NCI-H1436 treated with DMSO at 0.1 percent for 48 hours (cell line): ENCODE results near the gene CDT1.
"Not testable (repeated sequence)": the region's sequence is repeated elsewhere in the genome, so short reads cannot be mapped to it uniquely, and the experiment has no call there.

Experiments
- DNase-seq: peaks from one replicate; lab custom pipeline; 2025; lab: John Stamatoyannopoulos, UW

CDT1 gene

DNA sequence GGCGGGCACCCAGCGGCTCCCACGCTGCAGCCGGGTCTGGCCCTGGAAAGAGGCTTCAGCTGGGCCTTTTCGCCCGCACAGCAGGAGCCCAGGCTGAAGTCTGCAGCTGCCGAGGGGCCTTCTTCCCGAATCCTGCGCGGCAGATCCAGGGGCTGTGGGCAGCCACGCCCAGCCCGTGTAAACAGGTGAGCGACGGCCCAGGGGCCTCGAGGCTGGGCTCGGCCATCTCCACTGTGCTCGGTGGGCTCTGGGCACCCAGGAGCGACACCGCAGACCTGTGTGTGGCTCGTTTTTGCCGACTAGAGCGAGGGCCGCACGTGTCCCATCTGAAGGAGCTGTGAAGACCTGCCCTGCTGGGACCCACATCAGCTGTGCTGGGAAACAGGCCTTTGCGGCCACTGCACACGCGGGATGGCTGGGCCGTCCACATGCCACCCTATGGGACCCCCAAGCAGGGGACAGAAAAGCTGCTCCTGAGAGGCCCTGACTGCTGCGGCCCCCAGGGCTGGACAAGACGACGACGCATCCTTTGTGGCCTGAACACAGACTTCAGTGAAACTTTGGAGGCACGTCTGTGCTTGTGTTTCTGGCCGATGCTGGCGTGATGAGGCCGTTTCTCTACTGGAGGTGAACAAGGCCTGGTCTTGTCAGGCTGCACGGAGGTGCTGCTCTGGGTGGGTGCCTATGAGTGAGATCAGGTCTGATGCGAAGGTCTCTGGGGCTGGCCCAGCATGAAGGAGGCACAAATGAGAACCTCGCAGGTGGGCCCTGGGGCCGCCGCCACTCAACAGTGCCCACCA, 13.3 kb downstream of the CDT1 start:
- DNase-seq: no peak

DNA sequence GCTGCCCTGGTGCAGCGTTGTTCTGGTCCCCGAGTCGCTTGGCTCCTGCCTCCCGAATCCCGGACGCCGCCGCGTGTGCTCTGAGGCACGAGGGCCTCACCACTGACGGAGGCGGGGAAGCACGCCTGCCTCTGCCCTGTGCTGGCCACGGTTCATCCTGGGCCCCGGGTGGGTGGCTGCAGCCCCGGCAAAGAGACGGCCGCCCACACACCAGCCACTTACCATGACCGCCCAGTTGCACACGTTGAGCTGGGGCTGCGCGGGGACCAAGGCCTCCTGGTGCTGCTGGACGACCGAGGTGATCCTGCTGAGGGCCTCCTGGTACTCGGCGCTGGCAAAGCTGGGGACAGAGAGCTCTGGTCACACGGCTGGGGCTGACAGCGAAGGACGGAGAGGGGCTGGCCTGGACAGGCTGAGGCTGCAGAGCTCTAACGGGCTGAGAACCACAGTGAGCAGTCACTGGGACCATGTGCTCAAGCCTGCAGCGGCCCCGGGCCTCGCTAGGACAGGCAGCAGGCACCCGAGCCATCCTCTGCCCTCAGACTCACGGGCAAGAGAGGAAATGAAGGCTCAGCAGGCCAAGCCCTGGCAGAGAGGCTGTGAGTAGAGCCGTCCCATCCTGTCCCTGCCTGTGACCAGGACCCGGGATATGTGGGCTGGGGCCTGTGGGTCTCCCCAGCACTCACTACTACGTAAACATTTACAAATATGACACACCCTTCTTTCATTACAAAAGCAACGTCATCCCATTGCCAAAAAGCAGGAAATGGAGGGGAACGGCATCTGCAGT, 14.4 kb downstream of the CDT1 start:
- no peak for DNase-seq

DNA sequence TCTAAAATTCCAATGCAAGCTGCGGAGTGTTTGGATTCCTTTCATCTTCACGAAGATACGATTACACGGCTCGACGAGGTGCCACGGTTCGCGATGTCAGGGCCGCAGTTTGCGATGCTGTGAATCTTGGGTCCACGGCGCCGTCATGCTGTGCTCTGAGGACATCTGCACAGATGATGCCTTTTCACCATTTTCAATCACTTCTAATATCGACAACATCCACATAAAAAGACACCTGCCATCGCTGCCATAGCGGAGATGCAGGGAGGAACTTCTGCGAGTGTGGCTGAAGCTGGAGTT, 14.9 kb downstream of the CDT1 start:
- DNase-seq: no peak

DNA sequence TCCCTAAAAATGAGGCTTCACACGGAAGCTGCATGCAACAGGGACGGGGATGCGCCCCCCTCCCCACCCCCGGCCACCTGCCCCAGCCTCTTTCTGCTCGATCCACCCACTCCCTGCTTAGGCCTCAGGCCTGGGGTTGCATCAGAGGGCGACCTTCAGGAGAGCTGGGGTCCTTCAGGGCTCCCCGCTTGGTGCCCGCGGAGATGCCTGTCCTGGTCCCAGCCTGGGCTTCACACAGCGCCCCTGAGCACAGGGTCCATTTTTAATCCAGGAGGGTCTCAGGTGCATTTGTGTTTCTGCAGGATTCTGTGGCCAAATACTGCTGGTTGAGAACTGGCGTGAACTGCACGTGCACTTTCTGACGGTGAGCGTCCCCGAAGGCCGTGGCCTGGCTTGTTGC, 15.5 kb downstream of the CDT1 start:
- DNase-seq: no peak

DNA sequence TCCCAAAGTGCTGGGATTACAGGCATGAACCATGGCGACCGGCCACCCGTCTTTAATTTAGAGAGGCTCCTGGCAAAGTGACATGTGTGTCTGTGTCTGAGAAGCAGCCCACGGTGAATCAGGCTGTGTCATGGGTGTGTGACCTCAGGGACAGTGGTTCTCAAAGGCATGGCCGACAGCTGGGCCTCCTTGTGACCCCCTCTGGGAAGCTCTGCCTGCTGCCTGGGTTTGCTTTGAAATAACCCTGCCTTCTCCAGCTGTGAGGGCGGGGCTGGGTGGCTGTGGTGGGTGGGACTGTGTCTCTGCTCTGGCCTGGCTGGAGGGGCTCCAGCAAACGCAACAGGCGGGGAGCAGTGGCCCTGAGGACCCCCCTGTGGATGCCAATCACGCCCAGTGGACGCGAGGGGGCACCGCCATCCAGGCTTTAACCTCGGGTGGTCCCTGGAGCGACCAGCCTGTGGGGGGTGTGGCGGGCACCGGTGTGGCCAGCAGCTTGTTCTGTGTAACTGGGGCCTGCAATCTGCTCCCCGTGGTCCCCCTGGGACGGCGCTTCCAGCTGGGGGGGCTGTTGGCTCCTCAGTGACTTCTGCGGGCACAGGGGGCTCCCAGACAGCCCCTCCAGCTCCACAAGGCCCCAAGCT, 16.9 kb downstream of the CDT1 start:
- no peak for DNase-seq

DNA sequence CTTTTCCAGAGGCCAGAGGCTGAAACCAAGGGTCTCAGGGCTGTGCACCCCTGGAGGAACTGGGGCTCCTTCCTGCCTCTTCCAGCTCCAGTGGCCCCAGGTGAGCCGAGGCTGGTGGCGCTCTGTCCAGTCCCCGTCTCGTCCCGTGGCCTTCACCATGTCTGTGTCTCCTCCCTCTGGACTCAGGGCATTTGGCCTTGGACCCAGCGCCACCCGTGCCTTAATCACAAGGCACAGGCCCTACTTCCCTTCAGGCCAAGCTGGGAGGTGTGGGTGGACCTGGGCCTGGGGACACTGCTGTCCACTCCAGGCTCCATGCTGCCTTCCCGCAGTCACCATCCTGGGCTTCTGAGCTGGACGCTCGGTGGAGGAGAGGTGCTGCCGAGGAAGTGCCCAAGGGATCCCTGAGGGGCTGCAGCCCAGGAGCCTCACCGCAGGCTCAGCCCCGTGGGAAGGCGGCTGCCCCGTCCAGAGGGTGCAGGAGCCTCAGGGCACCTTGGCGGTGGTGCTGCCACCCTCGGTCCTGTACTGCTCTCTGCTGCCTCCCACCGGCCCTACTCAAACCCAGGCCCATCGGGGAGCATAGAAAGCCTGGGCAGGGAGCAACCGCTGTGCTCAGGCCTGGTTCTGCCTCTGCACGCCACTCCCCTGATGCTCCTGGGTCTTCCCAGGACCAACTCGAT, 17.7 kb downstream of the CDT1 start:
- DNase-seq: no peak

DNA sequence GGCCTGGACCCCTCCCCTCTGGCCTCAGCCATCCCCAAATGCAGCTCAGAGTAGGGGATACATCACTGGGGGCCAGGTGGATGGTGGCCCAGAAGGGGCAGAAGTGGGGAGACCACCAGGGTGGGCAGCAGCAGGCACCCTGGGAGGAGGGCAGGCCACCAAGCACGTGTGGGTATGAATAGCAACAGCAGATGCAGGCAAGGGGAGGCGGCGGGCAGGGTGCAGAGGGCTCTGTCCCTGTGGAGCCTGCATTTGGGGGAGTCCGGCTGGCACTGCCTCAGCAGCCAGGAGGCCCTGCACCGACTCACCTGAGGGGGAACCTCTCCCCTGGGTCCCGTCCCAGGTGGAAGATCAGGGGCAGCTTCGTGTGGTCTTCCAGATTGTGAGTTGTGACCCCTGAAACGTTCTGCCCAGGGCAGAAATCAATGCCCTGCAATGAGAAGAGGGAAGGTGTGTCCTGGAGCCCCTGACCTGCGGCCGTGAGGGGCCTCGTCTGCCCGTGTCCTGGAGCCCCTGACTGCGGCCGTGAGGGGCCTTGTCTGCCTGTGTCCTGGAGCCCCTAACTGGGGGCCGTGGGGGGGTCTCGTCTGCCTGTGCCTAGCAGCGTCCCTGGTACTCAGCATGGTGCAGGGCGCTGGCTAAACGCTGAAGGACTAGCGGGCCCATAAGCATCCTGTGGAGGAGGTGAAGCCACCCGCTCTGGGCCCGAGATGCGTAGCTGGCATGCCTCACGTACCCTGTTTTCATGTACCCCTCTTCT, 18.9 kb downstream of the CDT1 start:
- no peak for DNase-seq

DNA sequence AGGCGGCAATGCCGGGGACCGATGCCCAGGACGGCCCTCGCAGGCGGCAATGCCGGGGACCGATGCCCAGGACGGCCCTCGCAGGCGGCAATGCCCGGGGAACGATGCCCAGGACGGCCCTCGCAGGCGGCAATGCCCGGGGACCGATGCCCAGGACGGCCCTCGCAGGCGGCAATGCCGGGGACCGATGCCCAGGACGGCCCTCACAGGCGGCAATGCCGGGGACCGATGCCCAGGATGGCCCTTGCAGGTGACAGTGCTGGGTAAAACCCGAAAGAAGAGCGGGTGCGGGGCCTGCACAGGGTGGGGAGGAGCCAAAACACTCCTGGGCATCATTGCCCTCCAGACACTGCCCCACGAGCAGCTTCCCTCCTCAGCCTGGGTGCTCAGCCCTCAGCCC, 20.1 kb downstream of the CDT1 start:
- DNase-seq: not testable (repeated sequence)

DNA sequence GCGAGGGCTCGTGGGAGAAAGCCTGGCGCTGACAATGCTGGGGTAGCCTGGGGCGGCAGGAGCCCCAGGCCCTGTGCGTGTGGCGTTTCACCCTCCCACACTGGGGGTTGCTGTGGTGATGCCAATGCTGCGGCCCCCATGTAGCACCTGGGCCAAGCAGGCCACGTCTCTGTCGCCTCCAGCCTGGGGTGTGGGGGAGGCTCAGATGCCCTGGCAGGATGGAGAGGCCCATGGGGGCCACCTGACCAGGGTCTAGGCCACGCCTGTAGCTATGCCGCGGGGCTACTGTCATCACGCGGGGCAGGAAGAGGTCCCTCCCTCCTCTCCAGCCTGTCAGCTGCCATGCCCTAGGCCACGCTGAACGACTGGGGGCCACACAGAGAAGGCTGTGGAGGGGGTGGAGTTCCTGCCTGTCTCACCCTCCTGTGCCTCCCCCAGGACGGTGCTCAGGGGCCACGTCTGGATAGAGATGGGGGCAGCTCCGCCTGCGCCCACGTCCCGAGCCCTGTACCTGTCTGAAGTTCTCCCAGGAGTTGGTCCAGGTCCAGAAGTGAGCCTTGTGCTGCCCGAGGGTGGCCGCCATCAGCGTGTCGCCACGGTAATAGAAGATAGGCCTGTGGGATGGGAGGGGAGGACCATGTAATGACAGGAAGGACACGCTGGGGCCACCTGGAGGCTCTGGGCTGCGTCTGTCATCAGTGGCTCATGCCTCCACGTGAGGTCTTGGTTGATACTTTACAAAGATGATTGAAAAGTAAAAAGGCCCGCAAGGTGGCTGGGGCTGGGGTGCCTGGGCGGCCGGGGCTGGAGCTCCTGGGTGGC, 20.9 kb downstream of the CDT1 start:
- DNase-seq: no peak

DNA sequence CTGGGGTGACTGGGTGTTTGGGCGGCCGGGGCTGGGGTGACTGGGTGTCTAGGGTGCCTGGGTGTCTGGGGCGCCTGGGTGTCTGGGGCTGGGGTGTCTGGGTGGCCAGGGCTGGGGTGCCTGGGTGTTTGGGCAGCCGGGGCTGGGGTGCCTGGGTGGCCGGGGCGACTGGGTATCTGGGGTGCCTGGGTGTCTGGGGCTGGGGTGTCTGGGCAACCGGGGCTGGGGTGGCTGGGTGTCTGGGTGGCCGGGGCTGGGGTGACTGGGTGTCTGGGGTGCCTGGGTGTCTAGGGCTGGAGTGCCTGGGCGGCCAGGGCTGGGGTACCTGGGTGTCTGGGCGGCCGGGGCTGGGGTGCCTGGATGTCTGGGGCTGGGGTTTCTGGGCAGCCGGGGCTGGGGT, 21.6 kb downstream of the CDT1 start:
- no peak for DNase-seq

DNA sequence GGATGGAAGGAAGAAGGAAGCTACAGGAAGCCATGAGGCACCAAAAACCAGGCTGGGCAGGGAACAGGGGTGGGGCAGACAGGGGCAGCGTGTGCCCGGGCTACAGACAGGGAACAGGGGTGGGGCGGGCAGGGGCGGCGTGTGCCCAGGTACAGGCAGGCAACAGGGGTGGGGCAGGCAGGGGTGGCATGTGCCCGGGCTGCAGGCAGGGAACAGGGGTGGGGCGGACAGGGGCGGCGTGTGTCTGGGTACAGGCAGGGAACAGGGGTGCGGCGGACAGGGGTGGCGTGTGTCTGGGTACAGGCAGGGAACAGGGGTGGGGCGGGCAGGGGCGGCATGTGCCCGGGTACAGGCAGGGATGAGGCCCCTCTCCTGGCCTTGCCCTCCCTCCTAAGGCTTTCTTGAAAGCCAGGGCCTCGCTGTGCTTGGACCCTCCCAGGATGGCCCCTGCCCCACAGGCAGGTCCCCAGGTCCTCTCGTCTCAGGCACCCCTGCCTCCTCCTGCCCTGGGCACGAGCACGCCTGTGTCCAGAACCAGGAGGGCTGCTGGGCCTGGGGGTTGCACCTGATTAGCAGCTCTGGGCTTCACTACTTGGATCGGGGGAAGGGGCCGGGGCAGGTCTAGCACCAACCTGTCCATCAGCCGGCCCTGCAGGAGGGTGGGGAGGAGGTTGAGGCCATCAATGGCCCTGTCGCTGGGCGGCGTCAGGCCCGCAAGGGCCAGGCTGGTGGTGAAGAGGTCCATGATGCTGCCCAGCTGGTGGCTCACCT, 22.7 kb downstream of the CDT1 start:
- no peak for DNase-seq

DNA sequence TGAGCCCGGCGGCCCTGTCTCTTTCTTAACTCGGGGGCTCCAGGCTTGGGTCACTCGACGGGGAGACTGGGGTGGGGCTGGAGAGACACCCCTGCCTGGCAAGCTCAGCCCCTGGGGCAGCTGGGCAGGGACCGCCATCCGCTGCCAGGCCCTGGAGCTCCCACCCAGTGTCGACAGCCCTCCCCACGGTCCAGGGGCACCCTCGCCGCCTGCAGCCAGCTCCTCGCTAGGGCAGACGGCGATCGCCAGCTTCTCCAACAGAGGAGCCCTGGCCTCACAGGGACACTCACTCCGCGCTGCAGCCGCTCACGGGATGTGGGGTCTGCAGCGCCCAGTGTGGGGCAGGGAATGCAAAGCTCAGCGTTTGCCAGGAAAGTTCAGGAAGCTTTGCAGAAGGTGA, 24.1 kb downstream of the CDT1 start:
- DNase-seq: no peak

DNA sequence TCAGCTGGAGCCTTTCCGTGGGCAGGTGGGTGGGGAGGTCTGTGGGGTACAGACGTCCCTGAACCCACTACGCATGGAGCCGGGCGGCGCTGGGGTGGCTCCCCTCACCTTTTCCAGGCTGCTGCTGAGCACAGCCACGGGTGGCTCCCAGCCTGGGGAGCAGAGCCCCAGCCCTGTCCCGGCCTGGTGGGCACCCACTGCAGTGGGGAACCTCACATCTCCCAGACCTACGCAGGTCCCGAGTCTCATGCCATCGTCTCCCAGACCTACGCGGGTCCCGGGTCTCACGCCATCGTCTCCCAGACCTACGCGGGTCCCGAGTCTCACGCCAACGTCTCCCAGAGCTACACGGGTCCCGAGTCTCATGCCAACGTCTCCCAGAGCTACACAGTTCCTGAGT, 25.1 kb downstream of the CDT1 start:
- no peak for DNase-seq

DNA sequence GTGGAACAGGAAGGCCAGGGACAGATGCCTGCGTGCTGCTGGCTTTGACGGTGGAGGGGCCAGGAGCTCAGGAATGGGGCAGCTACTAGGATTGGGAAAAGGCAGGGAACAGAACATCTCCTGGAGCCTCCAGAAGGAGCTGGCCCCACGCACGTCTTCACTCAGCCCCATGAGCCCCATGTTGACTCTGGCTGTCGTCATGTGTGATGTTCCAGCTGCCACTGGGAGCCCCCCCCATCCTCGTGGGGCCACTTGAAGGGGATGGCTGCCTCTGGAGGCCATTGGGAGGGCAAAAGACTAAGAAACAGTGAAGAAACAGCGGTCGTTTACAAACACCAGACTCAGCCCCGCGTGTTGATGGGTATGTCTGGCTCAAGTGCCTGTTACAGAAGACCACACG, 26.7 kb downstream of the CDT1 start:
- no peak for DNase-seq

DNA sequence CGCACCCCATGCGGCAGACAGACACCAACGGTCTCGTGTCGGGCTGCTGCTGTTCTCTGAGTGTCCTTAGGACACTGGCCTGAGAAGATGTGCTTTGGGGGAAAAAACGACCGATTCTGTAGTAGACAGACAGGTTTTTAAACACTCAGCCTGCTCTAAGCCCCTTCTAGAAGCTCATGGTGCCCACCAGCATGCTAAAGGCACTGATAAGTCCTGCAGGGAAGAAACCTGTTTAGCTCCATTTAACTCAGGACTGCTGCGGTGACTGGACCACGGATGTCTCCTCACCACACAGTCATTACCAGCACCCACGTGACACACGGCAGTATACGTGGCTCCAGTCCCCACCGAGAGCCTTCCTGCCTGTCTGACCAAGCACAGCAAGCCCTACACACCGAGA, 27.2 kb downstream of the CDT1 start:
- no peak for DNase-seq

DNA sequence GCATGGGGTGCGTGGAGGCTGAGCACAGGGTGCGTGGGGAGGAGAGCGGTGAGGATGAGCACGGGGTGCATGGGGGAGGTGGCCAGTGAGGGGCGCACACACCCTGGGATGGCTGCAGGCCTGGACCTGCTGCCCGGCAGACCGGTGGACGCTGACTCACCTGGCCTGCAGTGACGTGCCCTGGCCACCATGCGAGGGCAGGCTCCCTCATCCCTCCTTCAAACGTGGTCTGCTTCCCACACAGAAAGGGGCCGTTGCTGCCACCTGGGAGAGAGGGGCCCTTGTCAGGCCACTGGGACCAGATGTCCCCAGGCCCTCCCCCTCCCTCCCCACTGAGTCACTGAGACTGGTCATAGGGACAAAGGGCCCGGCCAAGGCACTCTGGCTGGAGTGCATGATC, 28.2 kb downstream of the CDT1 start:
- DNase-seq: no peak

DNA sequence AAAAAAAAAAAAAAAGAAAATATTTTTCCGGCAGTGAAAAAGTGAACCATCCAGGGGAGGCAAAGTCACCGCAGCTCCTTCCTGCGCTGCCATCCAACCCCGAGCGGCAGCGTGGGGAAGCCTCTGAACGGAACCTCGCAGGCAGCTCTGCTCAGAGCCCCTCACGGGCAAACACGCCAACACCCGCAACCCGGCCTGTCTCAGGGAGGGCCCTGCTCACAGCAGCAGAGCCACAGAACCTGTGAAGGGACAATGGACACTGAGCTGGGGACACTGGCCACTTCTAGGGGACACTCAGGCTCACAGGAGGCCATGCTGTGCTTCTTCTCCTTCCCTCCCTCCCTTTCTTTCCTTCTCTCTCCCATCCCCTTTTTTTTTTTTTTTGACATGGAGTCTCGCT, 29.5 kb downstream of the CDT1 start:
- DNase-seq: no peak

DNA sequence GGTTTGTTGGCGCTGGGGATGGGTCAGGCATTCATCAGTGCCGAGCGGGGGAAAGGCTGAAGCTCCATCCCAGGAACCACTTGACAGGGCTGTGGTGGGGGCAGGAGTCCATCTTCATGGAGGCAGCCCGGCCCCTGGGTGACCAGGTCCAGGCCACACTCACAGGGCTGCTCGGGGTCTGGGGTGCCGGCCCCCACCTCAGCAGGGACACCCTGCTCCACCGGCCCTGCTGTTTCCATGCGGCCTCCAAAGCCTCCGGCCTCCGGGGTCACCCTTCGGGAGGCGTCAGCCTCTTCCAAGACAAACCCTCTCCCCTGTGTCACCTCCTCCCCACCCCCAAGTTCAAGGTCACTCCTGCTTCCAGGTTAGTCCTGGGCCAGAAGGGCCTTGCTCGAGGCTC, 31.1 kb downstream of the CDT1 start:
- DNase-seq: no peak

DNA sequence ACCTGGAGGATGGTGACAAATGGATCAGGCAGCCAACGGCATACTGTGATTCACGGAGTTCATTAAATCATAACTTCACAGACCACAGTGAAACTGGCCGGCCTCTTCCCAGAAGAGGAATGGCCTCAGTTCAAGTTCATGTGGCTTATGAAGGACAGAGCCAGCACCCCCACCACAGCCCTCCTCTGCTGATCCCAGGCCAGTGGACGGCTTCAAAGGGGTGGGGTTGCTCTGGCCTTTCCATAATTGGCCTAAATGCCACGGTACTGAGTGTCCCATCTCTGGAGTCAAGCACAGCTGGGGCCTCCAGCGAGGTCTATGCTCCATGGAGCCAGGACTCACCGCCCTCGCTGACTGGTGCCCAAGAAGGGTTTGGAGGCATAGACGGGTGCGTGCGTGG, 31.8 kb downstream of the CDT1 start:
- no peak for DNase-seq

DNA sequence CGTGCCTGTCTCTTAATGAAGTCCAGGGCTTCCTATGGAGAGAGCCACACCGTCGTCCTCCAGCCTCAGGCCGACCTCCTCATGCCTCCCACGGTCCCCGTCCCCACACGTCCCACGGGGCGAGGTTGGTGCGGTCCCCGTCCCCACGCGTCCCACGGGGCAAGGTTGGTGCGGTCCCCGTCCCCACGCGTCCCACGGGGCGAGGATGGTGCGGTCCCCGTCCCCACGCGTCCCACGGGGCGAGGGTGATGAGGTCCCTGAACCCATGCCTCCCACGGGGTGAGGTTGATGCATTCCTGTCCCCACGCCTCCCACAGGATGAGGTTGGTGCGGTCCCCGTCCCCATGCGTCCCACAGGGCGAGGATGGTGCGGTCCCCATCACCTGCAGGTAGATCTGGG, 32.2 kb downstream of the CDT1 start:
- DNase-seq: no peak
